Caco-2 (cell line): Measurements from ENCODE around the gene STAC2. TPM values are rescaled to one million over a fixed set of nuclear protein-coding genes. Genes with fewer than 3 reads are reported as not detected.

Experiments
- BruUV-seq: library from RNA; stranded (reverse); fragments of 400-500 nt; replicated peaks from 2 replicates; lab custom pipeline; 2021; lab: Mats Ljungman, UMichigan
- CTCF ChIA-PET: fragments of 300-600 bp; sonication (Branson Sonifier 250); formaldehyde crosslinking; loops from one replicate; lab custom pipeline; 2022; ENCODE audit warnings: antibody characterized with exemption; lab: Charles Lee
- POLR2A ChIA-PET: fragments of 300-600 bp; sonication (Branson Sonifier 250); formaldehyde crosslinking; loops from one replicate; lab custom pipeline; 2022; ENCODE audit warnings: antibody characterized with exemption; lab: Charles Lee
- DNase-seq, 2 experiments: peaks; one replicate each; pipeline versions ENCODE4 v3.0.0 to v3.0.0-alpha.2; 2020 to 2022
- H3K27me3 ChIP-seq: replicated peaks from 2 replicates; pipeline ENCODE4 v1.6.0; 2011; ENCODE audit warnings: low read length; ENCODE audit not compliant: control insufficient read depth, insufficient read depth
- H3K36me3 ChIP-seq: 2 replicates; pipeline ENCODE4 v1.5.1; 2011; ENCODE audit warnings: low read length; ENCODE audit not compliant: control insufficient read depth, insufficient read depth
- H3K4me1 ChIP-seq: fragments of 250-450 bp; sonication (Bioruptor Pico); 2 replicates; pipeline ENCODE4 v1.5.1; 2020; ENCODE audit warnings: mild to moderate bottlenecking
- H3K4me3 ChIP-seq: 2 replicates; pipeline ENCODE4 v1.5.1; 2011; ENCODE audit warnings: low read depth, mild to moderate bottlenecking, control low read depth, low read length
- H3K9me3 ChIP-seq: fragments of 250-450 bp; sonication (Bioruptor Pico); 2 replicates; pipeline ENCODE4 v1.5.1; 2020; ENCODE audit warnings: mild to moderate bottlenecking, moderate library complexity
- H3K27ac Mint-ChIP-seq: one replicate; pipeline ENCODE4 v1.8.0; 2022; ENCODE audit warnings: mixed read lengths; ENCODE audit not compliant: unreplicated experiment
- H3K27me3 Mint-ChIP-seq: one replicate; pipeline ENCODE4 v1.8.0; 2022; ENCODE audit warnings: mixed read lengths; ENCODE audit not compliant: insufficient read depth, unreplicated experiment
- H3K36me3 Mint-ChIP-seq: one replicate; pipeline ENCODE4 v1.8.0; 2022; ENCODE audit warnings: mild to moderate bottlenecking, mixed read lengths; ENCODE audit not compliant: insufficient read depth, unreplicated experiment
- H3K4me1 Mint-ChIP-seq: one replicate; pipeline ENCODE4 v1.8.0; 2022; ENCODE audit warnings: low read depth, mixed read lengths; ENCODE audit not compliant: unreplicated experiment
- H3K4me3 Mint-ChIP-seq: one replicate; pipeline ENCODE4 v1.8.0; 2022; ENCODE audit warnings: mild to moderate bottlenecking, moderate library complexity, mixed read lengths; ENCODE audit not compliant: unreplicated experiment
- H3K9me3 Mint-ChIP-seq: one replicate; pipeline ENCODE4 v1.8.0; 2022; ENCODE audit warnings: mixed read lengths; ENCODE audit not compliant: unreplicated experiment
- intact Hi-C: fragments of 100-400 bp; cut with micrococcal nuclease; formaldehyde crosslinking; loops from one replicate; pipeline ENCODE4 v1.10.0; 2022; ENCODE audit not compliant: unreplicated experiment
- total RNA-seq: library from RNA; stranded (reverse); gene quantifications from 2 replicates; pipeline ENCODE4 v1.2.3, GENCODE V29; 2022
- TF ChIP-seq, protein P1 (sequence below), 2 experiments: fragments of 200-600 bp in 1 of 2; IDR thresholded peaks; 1 replicate in 1 of 2; 2 replicates in 1 of 2; pipeline versions ENCODE4 v1.5.1 to v1.8.0; 2011 to 2022; ENCODE audit warnings: antibody characterized with exemption in 1 of 2, control low read depth in 1 of 2, inconsistent platforms in 1 of 2, low read depth in 1 of 2, low read length in 1 of 2, mild to moderate bottlenecking in 1 of 2, moderate library complexity in 1 of 2; ENCODE audit not compliant: insufficient read depth in 1 of 2, severe bottlenecking in 1 of 2, unreplicated experiment in 1 of 2

STAC2 gene
- total RNA-seq, 1 experiment from 2014 or later: 0.09 TPM

GRCh38 chr17:39187152-39187830 is 38.5 kb downstream of the STAC2 start:
- H3K27me3 ChIP-seq: no peaks in the 10 kb centered on the region
- no TSS peak for BruUV-seq
- no peaks in the 10 kb centered on the region for H3K9me3 ChIP-seq
- Mint-ChIP-seq H3K4me3 (no peak overlapping the region), H3K9me3 (no peaks in the 10 kb centered on the region), H3K27me3 (no peaks in the 10 kb centered on the region), H3K4me1 (no peaks in the 10 kb centered on the region), H3K27ac (no peak overlapping the region), H3K36me3 (no peaks in the 10 kb centered on the region)
- intact Hi-C loops: no loop called here
- no peaks in the 10 kb centered on the region for H3K4me1 ChIP-seq
- TF ChIP-seq, protein P1, sequence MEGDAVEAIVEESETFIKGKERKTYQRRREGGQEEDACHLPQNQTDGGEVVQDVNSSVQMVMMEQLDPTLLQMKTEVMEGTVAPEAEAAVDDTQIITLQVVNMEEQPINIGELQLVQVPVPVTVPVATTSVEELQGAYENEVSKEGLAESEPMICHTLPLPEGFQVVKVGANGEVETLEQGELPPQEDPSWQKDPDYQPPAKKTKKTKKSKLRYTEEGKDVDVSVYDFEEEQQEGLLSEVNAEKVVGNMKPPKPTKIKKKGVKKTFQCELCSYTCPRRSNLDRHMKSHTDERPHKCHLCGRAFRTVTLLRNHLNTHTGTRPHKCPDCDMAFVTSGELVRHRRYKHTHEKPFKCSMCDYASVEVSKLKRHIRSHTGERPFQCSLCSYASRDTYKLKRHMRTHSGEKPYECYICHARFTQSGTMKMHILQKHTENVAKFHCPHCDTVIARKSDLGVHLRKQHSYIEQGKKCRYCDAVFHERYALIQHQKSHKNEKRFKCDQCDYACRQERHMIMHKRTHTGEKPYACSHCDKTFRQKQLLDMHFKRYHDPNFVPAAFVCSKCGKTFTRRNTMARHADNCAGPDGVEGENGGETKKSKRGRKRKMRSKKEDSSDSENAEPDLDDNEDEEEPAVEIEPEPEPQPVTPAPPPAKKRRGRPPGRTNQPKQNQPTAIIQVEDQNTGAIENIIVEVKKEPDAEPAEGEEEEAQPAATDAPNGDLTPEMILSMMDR (IDR thresholded peaks at IDR 0.05; ENCODE audit: insufficient read depth in 1 of 2, low read depth in 1 of 2, low read length in 1 of 2, severe bottlenecking in 1 of 2, unreplicated experiment in 1 of 2): no peak
- H3K36me3 ChIP-seq: no peaks in the 10 kb centered on the region; the same call in 1 of the 2 replicates
- POLR2A ChIA-PET: no interaction called here
- no peak overlapping the region for H3K4me3 ChIP-seq
- CTCF ChIA-PET: interaction anchor here (0.6 kb wide), 1 partner anchor 86 kb away, joined by 3 read pairs; no protein-coding TSS in a partner anchor
- no peak for DNase-seq

GRCh38 chr17:39186481-39187002 is 39.2 kb downstream of the STAC2 start:
- TF ChIP-seq, protein P1 (IDR thresholded peaks at IDR 0.05; ENCODE audit: insufficient read depth in 1 of 2, low read depth in 1 of 2, low read length in 1 of 2, severe bottlenecking in 1 of 2, unreplicated experiment in 1 of 2): no peak
- H3K9me3 Mint-ChIP-seq: no peaks in the 10 kb centered on the region
- no peaks in the 10 kb centered on the region for H3K36me3 Mint-ChIP-seq
- Histone ChIP-seq H3K9me3 (no peaks in the 10 kb centered on the region), H3K27me3 (no peaks in the 10 kb centered on the region), H3K4me1 (no peaks in the 10 kb centered on the region), H3K36me3 (no peaks in the 10 kb centered on the region; the same call in 1 of the 2 replicates), H3K4me3 (no peak overlapping the region)
- DNase-seq: no peak
- H3K27me3 Mint-ChIP-seq: no peaks in the 10 kb centered on the region
- intact Hi-C loops: no loop called here
- CTCF ChIA-PET: no interaction called here
- POLR2A ChIA-PET: no interaction called here
- no TSS peak for BruUV-seq
- no peak overlapping the region for H3K4me3 Mint-ChIP-seq
- H3K4me1 Mint-ChIP-seq: no peaks in the 10 kb centered on the region
- no peak overlapping the region for H3K27ac Mint-ChIP-seq

- Mint-ChIP-seq H3K4me3 (no peak overlapping the region), H3K9me3 (no peaks in the 10 kb centered on the region), H3K36me3 (no peaks in the 10 kb centered on the region), H3K4me1 (no peaks in the 10 kb centered on the region), H3K27ac (no peak overlapping the region), H3K27me3 (no peaks in the 10 kb centered on the region)
- H3K27me3 ChIP-seq: no peaks in the 10 kb centered on the region
- intact Hi-C loops: no loop called here
- no peak for DNase-seq
- no peak overlapping the region for H3K4me3 ChIP-seq
- H3K9me3 ChIP-seq: no peaks in the 10 kb centered on the region
- H3K4me1 ChIP-seq: no peaks in the 10 kb centered on the region
- CTCF ChIA-PET: interaction anchor here (0.6 to 1.2 kb wide), 3 partner anchors 9 to 26 kb away, joined by 3 to 8 read pairs (median 4); no protein-coding TSS in a partner anchor
- no TSS peak for BruUV-seq
- POLR2A ChIA-PET: no interaction called here
- TF ChIP-seq, protein P1 (IDR thresholded peaks at IDR 0.05; ENCODE audit: insufficient read depth in 1 of 2, low read depth in 1 of 2, low read length in 1 of 2, severe bottlenecking in 1 of 2, unreplicated experiment in 1 of 2): no peak
- H3K36me3 ChIP-seq: no peaks in the 10 kb centered on the region; the same call in 1 of the 2 replicates
These were observed 42.0 kb downstream of the STAC2 start for GRCh38 chr17:39183720-39184119.
